ENCODE data around the gene PPP2R2D. TPM values are rescaled to one million over a fixed set of nuclear protein-coding genes. Genes with fewer than 3 reads are reported as not detected.
"Not testable (repeated sequence)": the region's sequence is repeated elsewhere in the genome, so short reads cannot be mapped to it uniquely, and the experiment has no call there.

The PPP2R2D gene
- total and polyA plus RNA-seq, 4 experiments from 2014 or later, result 25.7 to 49.2 (median 41.7) TPM

- intact Hi-C loops (cut with micrococcal nuclease), result no loop called here
- Histone ChIP-seq H3K4me1 (ENCODE audit: insufficient read depth, low read length) (peaks cover 44% of the 10 kb centered on the region), H3K36me3 (ENCODE audit: insufficient read depth, low read length) (peaks cover 5% of the 10 kb centered on the region), H3K27me3 (ENCODE audit: insufficient read depth, low read length) (no peaks in the 10 kb centered on the region), H3K9me3 (ENCODE audit: control insufficient read depth in 1 of 2, low read length in 2 of 2) (no peaks in the 10 kb centered on the region), H3K4me3 (ENCODE audit: low read length in 2 of 2) (no peak overlapping the region), H3K27ac (ENCODE audit: low read depth, low read length) (no peak overlapping the region)
- H3K36me3 Mint-ChIP-seq, result peaks cover 20 to 22% of the 10 kb centered on the region in 2 donors
- no peaks in the 10 kb centered on the region for H3K27me3 Mint-ChIP-seq
- peaks cover 58 to 86% (median 77%) of the 10 kb centered on the region in 4 donors for H3K4me1 Mint-ChIP-seq
- H3K4me3 Mint-ChIP-seq, result no peak overlapping the region
- POLR2A ChIA-PET (ENCODE audit: partially characterized antibody), result no interaction called here
- no peak for DNase-seq
- CTCF ChIA-PET (ENCODE audit: partially characterized antibody), result no interaction called here
- no peaks in the 10 kb centered on the region for H3K9me3 Mint-ChIP-seq
- H3K27ac Mint-ChIP-seq, result peak overlapping the region in 4 of 7 donors; percentile 3 to 62 (median 12)
These were observed 15.4 kb downstream of the PPP2R2D start for GRCh38 chr10:131915990-131916766.

- Mint-ChIP-seq H3K27ac (peak overlapping the region in 5 of 7 donors; percentile 3 to 62 (median 10)), H3K36me3 (peaks cover 17 to 20% of the 10 kb centered on the region in 2 donors), H3K4me1 (peaks cover 63 to 86% (median 77%) of the 10 kb centered on the region in 4 donors)
- H3K9me3 Mint-ChIP-seq; H3K27me3 Mint-ChIP-seq; DNase-seq; POLR2A ChIA-PET (ENCODE audit: partially characterized antibody); H3K4me3 Mint-ChIP-seq; H3K9me3 ChIP-seq (ENCODE audit: control insufficient read depth in 1 of 2, low read length in 2 of 2); H3K4me3 ChIP-seq (ENCODE audit: low read length in 2 of 2); H3K27me3 ChIP-seq (ENCODE audit: insufficient read depth, low read length); H3K36me3 ChIP-seq (ENCODE audit: insufficient read depth, low read length); H3K27ac ChIP-seq (ENCODE audit: low read depth, low read length); CTCF ChIA-PET (ENCODE audit: partially characterized antibody); intact Hi-C loops (cut with micrococcal nuclease): not testable (repeated sequence)
- H3K4me1 ChIP-seq (ENCODE audit: insufficient read depth, low read length), result peaks cover 45% of the 10 kb centered on the region
These were observed 16.0 kb downstream of the PPP2R2D start for GRCh38 chr10:131916767-131917160.

GRCh38 chr10:131917496-131917895 is 16.7 kb downstream of the PPP2R2D start:
- H3K9me3 ChIP-seq (ENCODE audit: control insufficient read depth in 1 of 2, low read length in 2 of 2); H3K9me3 Mint-ChIP-seq; intact Hi-C loops (cut with micrococcal nuclease); H3K36me3 ChIP-seq (ENCODE audit: insufficient read depth, low read length); H3K27me3 Mint-ChIP-seq; H3K27ac ChIP-seq (ENCODE audit: low read depth, low read length); DNase-seq; CTCF ChIA-PET (ENCODE audit: partially characterized antibody); H3K4me3 ChIP-seq (ENCODE audit: low read length in 2 of 2); POLR2A ChIA-PET (ENCODE audit: partially characterized antibody); H3K27me3 ChIP-seq (ENCODE audit: insufficient read depth, low read length): not testable (repeated sequence)
- H3K27ac Mint-ChIP-seq, result peak overlapping the region in 2 of 7 donors; percentile 10 to 72
- peak overlapping the region in 1 of 8 donors; percentile 9 for H3K4me3 Mint-ChIP-seq
- H3K4me1 Mint-ChIP-seq, result peaks cover 64 to 85% (median 78%) of the 10 kb centered on the region in 4 donors
- H3K36me3 Mint-ChIP-seq, result peaks cover 12 to 15% of the 10 kb centered on the region in 2 donors
- peaks cover 45% of the 10 kb centered on the region for H3K4me1 ChIP-seq (ENCODE audit: insufficient read depth, low read length)

- POLR2A ChIA-PET (ENCODE audit: partially characterized antibody); CTCF ChIA-PET (ENCODE audit: partially characterized antibody); H3K36me3 Mint-ChIP-seq; H3K27ac ChIP-seq (ENCODE audit: low read depth, low read length); DNase-seq; H3K36me3 ChIP-seq (ENCODE audit: insufficient read depth, low read length); H3K27me3 Mint-ChIP-seq; intact Hi-C loops (cut with micrococcal nuclease); H3K27me3 ChIP-seq (ENCODE audit: insufficient read depth, low read length); H3K9me3 Mint-ChIP-seq; H3K4me3 ChIP-seq (ENCODE audit: low read length in 2 of 2); H3K9me3 ChIP-seq (ENCODE audit: control insufficient read depth in 1 of 2, low read length in 2 of 2): not testable (repeated sequence)
- peaks cover 40% of the 10 kb centered on the region for H3K4me1 ChIP-seq (ENCODE audit: insufficient read depth, low read length)
- Mint-ChIP-seq H3K4me3 (peak overlapping the region in 2 of 8 donors; percentile 1 to 3), H3K4me1 (peaks cover 57 to 78% (median 72%) of the 10 kb centered on the region in 4 donors), H3K27ac (peak overlapping the region in 5 of 7 donors; percentile 54 to 80 (median 70))
These were observed 18.7 kb downstream of the PPP2R2D start for GRCh38 chr10:131919461-131919860.

GRCh38 chr10:131920151-131920550 is 19.3 kb downstream of the PPP2R2D start:
- H3K4me1 Mint-ChIP-seq, result peaks cover 53 to 77% (median 70%) of the 10 kb centered on the region in 4 donors

GRCh38 chr10:131920693-131921092 is 19.9 kb downstream of the PPP2R2D start:
- ChIA-PET CTCF (ENCODE audit: partially characterized antibody) (no interaction called here), POLR2A (ENCODE audit: partially characterized antibody) (no interaction called here)
- Mint-ChIP-seq H3K27ac (peak overlapping the region in 3 of 7 donors; percentile 62 to 70 (median 63)), H3K4me1 (peaks cover 49 to 78% (median 69%) of the 10 kb centered on the region in 4 donors), H3K36me3 (peaks cover 8 to 11% of the 10 kb centered on the region in 2 donors), H3K9me3 (peaks cover 0 to 9% (median 2%) of the 10 kb centered on the region in 8 donors), H3K27me3 (no peaks in the 10 kb centered on the region), H3K4me3 (no peak overlapping the region)
- H3K27me3 ChIP-seq (ENCODE audit: insufficient read depth, low read length), result no peaks in the 10 kb centered on the region
- H3K36me3 ChIP-seq (ENCODE audit: insufficient read depth, low read length), result no peaks in the 10 kb centered on the region
- no peak overlapping the region for H3K27ac ChIP-seq (ENCODE audit: low read depth, low read length)
- intact Hi-C loops (cut with micrococcal nuclease), result no loop called here
- peaks cover 0 to 5% of the 10 kb centered on the region in 2 donors for H3K9me3 ChIP-seq (ENCODE audit: control insufficient read depth in 1 of 2, low read length in 2 of 2)
- H3K4me1 ChIP-seq (ENCODE audit: insufficient read depth, low read length), result peaks cover 30% of the 10 kb centered on the region
- H3K4me3 ChIP-seq (ENCODE audit: low read length in 2 of 2), result no peak overlapping the region
- DNase-seq, result no peak

More at GRCh38 chr10:131920151-131920550, 19.3 kb downstream of the PPP2R2D start:
- DNase-seq, result no peak
- H3K4me3 ChIP-seq (ENCODE audit: low read length in 2 of 2), result no peak overlapping the region
- no peak overlapping the region for H3K27ac ChIP-seq (ENCODE audit: low read depth, low read length)
- Mint-ChIP-seq H3K36me3 (peaks cover 3 to 10% of the 10 kb centered on the region in 2 donors), H3K9me3 (peaks cover 0 to 5% (median 2%) of the 10 kb centered on the region in 8 donors), H3K27ac (peak overlapping the region in 4 of 7 donors; percentile 52 to 70 (median 58)), H3K4me3 (peak overlapping the region in 2 of 8 donors; percentile 25 to 38), H3K27me3 (no peaks in the 10 kb centered on the region)
- no peaks in the 10 kb centered on the region for H3K27me3 ChIP-seq (ENCODE audit: insufficient read depth, low read length)
- ChIA-PET CTCF (ENCODE audit: partially characterized antibody) (no interaction called here), POLR2A (ENCODE audit: partially characterized antibody) (no interaction called here)
- H3K36me3 ChIP-seq (ENCODE audit: insufficient read depth, low read length), result no peaks in the 10 kb centered on the region
- intact Hi-C loops (cut with micrococcal nuclease), result no loop called here
- peaks cover 34% of the 10 kb centered on the region for H3K4me1 ChIP-seq (ENCODE audit: insufficient read depth, low read length)
- H3K9me3 ChIP-seq (ENCODE audit: control insufficient read depth in 1 of 2, low read length in 2 of 2), result peaks cover 0 to 3% of the 10 kb centered on the region in 2 donors

- Histone ChIP-seq H3K4me3 (ENCODE audit: low read length in 2 of 2) (no peak overlapping the region), H3K27me3 (ENCODE audit: insufficient read depth, low read length) (no peaks in the 10 kb centered on the region), H3K36me3 (ENCODE audit: insufficient read depth, low read length) (no peaks in the 10 kb centered on the region), H3K27ac (ENCODE audit: low read depth, low read length) (no peak overlapping the region), H3K9me3 (ENCODE audit: control insufficient read depth in 1 of 2, low read length in 2 of 2) (peaks cover 0 to 5% of the 10 kb centered on the region in 2 donors), H3K4me1 (ENCODE audit: insufficient read depth, low read length) (peaks cover 25% of the 10 kb centered on the region)
- POLR2A ChIA-PET (ENCODE audit: partially characterized antibody), result no interaction called here
- peak overlapping the region in 1 of 8 donors; percentile 10 for H3K4me3 Mint-ChIP-seq
- intact Hi-C loops (cut with micrococcal nuclease), result no loop called here
- peaks cover 0 to 9% (median 2%) of the 10 kb centered on the region in 8 donors for H3K9me3 Mint-ChIP-seq
- peaks cover 8 to 11% of the 10 kb centered on the region in 2 donors for H3K36me3 Mint-ChIP-seq
- no peak for DNase-seq
- H3K27me3 Mint-ChIP-seq, result no peaks in the 10 kb centered on the region
- H3K4me1 Mint-ChIP-seq, result peaks cover 49 to 76% (median 67%) of the 10 kb centered on the region in 4 donors
- CTCF ChIA-PET (ENCODE audit: partially characterized antibody), result no interaction called here
- H3K27ac Mint-ChIP-seq, result peak overlapping the region in 5 of 7 donors; percentile 5 to 81 (median 63)
These were observed 20.4 kb downstream of the PPP2R2D start for GRCh38 chr10:131921184-131921583.
